DND-41 (cell line): Measurements from ENCODE around the gene LRRC3.

ENCODE experiments used
- EZH2 ChIP-seq: IDR thresholded peaks from 3 replicates; pipeline ENCODE4 v1.6.1; 2012; ENCODE audit warnings: borderline replicate concordance, low read depth, mild to moderate bottlenecking, moderate library complexity, low read length, inconsistent platforms; ENCODE audit not compliant: severe bottlenecking
- TF ChIP-seq, protein P1 (sequence below): IDR thresholded peaks from 2 replicates; pipeline ENCODE4 v1.5.1; 2012; ENCODE audit warnings: borderline replicate concordance, low read length, moderate library complexity, mild to moderate bottlenecking; ENCODE audit not compliant: poor library complexity, severe bottlenecking; ENCODE audit errors: extremely low read depth

DNA sequence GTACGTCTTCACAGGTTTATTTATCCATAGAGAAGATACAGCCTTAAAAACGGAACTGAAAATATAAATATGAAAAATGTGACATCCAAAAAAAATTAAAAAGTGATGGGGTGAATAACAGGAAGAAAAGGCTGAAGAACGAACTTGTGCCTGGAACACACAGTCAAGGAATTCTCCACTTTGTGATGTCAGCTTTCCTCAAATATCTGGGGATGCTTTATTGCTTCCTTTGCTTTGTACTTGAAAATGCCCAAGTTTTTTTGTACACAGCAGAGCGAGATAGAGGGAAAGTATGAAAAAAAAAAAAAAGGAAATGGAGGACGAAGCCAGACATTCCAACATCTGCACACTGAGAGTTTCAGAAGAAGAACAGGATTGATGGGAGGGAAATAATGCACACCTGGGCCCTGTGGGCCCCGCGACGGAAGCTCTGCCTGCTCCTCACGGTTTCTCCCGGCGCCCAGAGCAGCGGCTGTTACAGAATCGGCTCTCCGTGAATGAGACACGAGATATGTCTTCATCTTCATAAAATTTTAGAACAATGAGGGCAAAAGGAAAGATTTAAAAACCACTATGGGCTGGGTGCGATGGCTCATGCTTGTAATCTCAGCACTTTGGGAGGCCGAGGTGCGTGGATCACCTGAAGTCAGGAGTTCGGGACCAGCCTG lies 10.0 kb upstream of the LRRC3 start:
- TF ChIP-seq, protein P1, sequence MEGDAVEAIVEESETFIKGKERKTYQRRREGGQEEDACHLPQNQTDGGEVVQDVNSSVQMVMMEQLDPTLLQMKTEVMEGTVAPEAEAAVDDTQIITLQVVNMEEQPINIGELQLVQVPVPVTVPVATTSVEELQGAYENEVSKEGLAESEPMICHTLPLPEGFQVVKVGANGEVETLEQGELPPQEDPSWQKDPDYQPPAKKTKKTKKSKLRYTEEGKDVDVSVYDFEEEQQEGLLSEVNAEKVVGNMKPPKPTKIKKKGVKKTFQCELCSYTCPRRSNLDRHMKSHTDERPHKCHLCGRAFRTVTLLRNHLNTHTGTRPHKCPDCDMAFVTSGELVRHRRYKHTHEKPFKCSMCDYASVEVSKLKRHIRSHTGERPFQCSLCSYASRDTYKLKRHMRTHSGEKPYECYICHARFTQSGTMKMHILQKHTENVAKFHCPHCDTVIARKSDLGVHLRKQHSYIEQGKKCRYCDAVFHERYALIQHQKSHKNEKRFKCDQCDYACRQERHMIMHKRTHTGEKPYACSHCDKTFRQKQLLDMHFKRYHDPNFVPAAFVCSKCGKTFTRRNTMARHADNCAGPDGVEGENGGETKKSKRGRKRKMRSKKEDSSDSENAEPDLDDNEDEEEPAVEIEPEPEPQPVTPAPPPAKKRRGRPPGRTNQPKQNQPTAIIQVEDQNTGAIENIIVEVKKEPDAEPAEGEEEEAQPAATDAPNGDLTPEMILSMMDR: no peak
- no peak for TF ChIP-seq EZH2
